Tibial nerve (tissue), 4 donors: ENCODE measurements around the gene RNF215.

Experiments used
- CTCF ChIP-seq, 5 experiments: fragments of 200-600 bp in 3 of 5; fragments of 450-650 bp in 2 of 5; sonication (generic) in 3 of 5; IDR thresholded peaks; one replicate each; pipeline ENCODE4 v1.5.1; 2016 to 2019; ENCODE audit warnings: antibody characterized with exemption in 5 of 5, mild to moderate bottlenecking in 3 of 5, moderate library complexity in 2 of 5
- EP300 ChIP-seq, 2 donors: sonication (generic); formaldehyde crosslinking; IDR thresholded peaks; one replicate each; pipeline ENCODE4 v1.6.1; 2017; ENCODE audit warnings: antibody characterized with exemption in 2 of 2, mild to moderate bottlenecking in 1 of 2
- POLR2A ChIP-seq, 2 donors: fragments of 450-650 bp; IDR thresholded peaks; one replicate each; pipeline ENCODE4 v1.6.1; 2017; ENCODE audit warnings: antibody characterized with exemption in 2 of 2, mild to moderate bottlenecking in 2 of 2, moderate library complexity in 2 of 2

- no peak for TF ChIP-seq CTCF (IDR thresholded peaks at IDR 0.05)
- no peak for TF ChIP-seq POLR2A (IDR thresholded peaks at IDR 0.05)
- no peak for TF ChIP-seq EP300 (IDR thresholded peaks at IDR 0.05)
These were observed 15.2 kb downstream of the RNF215 start for GRCh38 chr22:30371981-30372380.
